HepG2 (cell line): ENCODE results near the gene LRP5. TPM values are rescaled to one million over a fixed set of nuclear protein-coding genes. Genes with fewer than 3 reads are reported as not detected.

Experiments used
- AKAP8 ChIP-seq: sonication (generic); formaldehyde crosslinking; IDR thresholded peaks from 2 replicates; pipeline ENCODE4 v1.5.1; 2020; ENCODE audit warnings: mild to moderate bottlenecking, missing genetic modification reagents
- DBP ChIP-seq: sonication (generic); formaldehyde crosslinking; IDR thresholded peaks from 2 replicates; pipeline ENCODE4 v1.4.0; 2020; ENCODE audit warnings: missing genetic modification reagents; ENCODE audit errors: not compliant biosample characterization
- DR1 ChIP-seq: sonication (generic); formaldehyde crosslinking; IDR thresholded peaks from 2 replicates; pipeline ENCODE4 v1.8.0; 2021; ENCODE audit warnings: mild to moderate bottlenecking, missing genetic modification reagents, inconsistent platforms
- ELF1 ChIP-seq: sonication (generic); formaldehyde crosslinking; IDR thresholded peaks from 2 replicates; pipeline ENCODE4 v1.4.0; 2020; ENCODE audit warnings: missing genetic modification reagents
- ELF3 ChIP-seq: IDR thresholded peaks from 2 replicates; pipeline ENCODE4 v1.6.1; 2016; ENCODE audit warnings: missing genetic modification reagents, missing compliant biosample characterization
- HDAC6 ChIP-seq: fragments of 200-600 bp; sonication (generic); IDR thresholded peaks from 2 replicates; pipeline ENCODE4 v1.7.0; 2017; ENCODE audit warnings: mild to moderate bottlenecking, antibody characterized with exemption, low read length, low read depth
- ISX ChIP-seq: sonication (generic); formaldehyde crosslinking; conservative IDR thresholded peaks from 2 replicates; pipeline ENCODE4 v1.5.0; 2020; ENCODE audit warnings: missing genetic modification reagents
- KDM4B ChIP-seq: sonication (generic); formaldehyde crosslinking; IDR thresholded peaks from 2 replicates; pipeline ENCODE4 v1.4.0; 2020; ENCODE audit warnings: missing genetic modification reagents
- PHF21A ChIP-seq: sonication (generic); formaldehyde crosslinking; IDR thresholded peaks from 2 replicates; pipeline ENCODE4 v1.5.0; 2020; ENCODE audit warnings: mild to moderate bottlenecking, missing genetic modification reagents
- SRSF4 ChIP-seq: fragments of 200-400 bp; formaldehyde crosslinking; IDR thresholded peaks from one replicate; pipeline ENCODE4 v1.6.1; 2018; ENCODE audit warnings: mild to moderate bottlenecking, low read depth, low read length, moderate library complexity; ENCODE audit not compliant: poor library complexity, severe bottlenecking
- STAT6 ChIP-seq: sonication (generic); formaldehyde crosslinking; IDR thresholded peaks from 2 replicates; pipeline ENCODE4 v1.4.0; 2020; ENCODE audit warnings: missing genetic modification reagents, mild to moderate bottlenecking, borderline replicate concordance
- THYN1 ChIP-seq: sonication (generic); formaldehyde crosslinking; IDR thresholded peaks from 2 replicates; pipeline ENCODE4 v1.8.1; 2023; ENCODE audit warnings: low read depth, mild to moderate bottlenecking, moderate library complexity, missing genetic modification reagents, borderline replicate concordance
- USF2 ChIP-seq, 2 experiments: sonication (generic) in 1 of 2; formaldehyde crosslinking in 1 of 2; IDR thresholded peaks; 2 replicates each; pipeline versions ENCODE4 v1.5.1 to v1.6.1; 2011 to 2020; ENCODE audit warnings: borderline replicate concordance in 1 of 2, low read depth in 1 of 2, low read length in 1 of 2, mild to moderate bottlenecking in 1 of 2, missing genetic modification reagents in 1 of 2, moderate library complexity in 1 of 2
- ZNF121 ChIP-seq: sonication (generic); formaldehyde crosslinking; IDR thresholded peaks from 2 replicates; pipeline ENCODE4 v1.5.0; 2020; ENCODE audit warnings: mild to moderate bottlenecking, missing genetic modification reagents
- ZNF17 ChIP-seq: sonication (generic); formaldehyde crosslinking; IDR thresholded peaks from 2 replicates; pipeline ENCODE4 v1.5.0; 2020; ENCODE audit warnings: mild to moderate bottlenecking, missing genetic modification reagents
- ZNF350 ChIP-seq: sonication (generic); formaldehyde crosslinking; IDR thresholded peaks from 2 replicates; pipeline ENCODE4 v1.4.0; 2020; ENCODE audit warnings: mild to moderate bottlenecking, low read depth, missing genetic modification reagents, borderline replicate concordance
- ZNF431 ChIP-seq: sonication (generic); formaldehyde crosslinking; IDR thresholded peaks from 2 replicates; pipeline ENCODE4 v1.9.0; 2022; ENCODE audit warnings: missing genetic modification reagents, low read depth, mild to moderate bottlenecking, borderline replicate concordance
- ZNF460 ChIP-seq: sonication (generic); formaldehyde crosslinking; IDR thresholded peaks from 2 replicates; pipeline ENCODE4 v1.5.1; 2020; ENCODE audit warnings: missing genetic modification reagents, mild to moderate bottlenecking, borderline replicate concordance
- ZNF549 ChIP-seq: sonication (generic); formaldehyde crosslinking; IDR thresholded peaks from 2 replicates; pipeline ENCODE4 v1.5.0; 2020; ENCODE audit warnings: missing genetic modification reagents
- ZNF652 ChIP-seq: IDR thresholded peaks from 2 replicates; pipeline ENCODE4 v1.6.1; 2016; ENCODE audit warnings: low read depth, borderline replicate concordance
- ZNF800 ChIP-seq: sonication (generic); formaldehyde crosslinking; IDR thresholded peaks from 2 replicates; pipeline ENCODE4 v1.4.0; 2020; ENCODE audit warnings: missing genetic modification reagents
- polyA plus RNA-seq, 8 experiments: library from polyadenylated mRNA; depleted of rRNA in 3 of 8; stranded (reverse) in 7 of 8; unstranded in 1 of 8; fragments of >200 nt; fragmentation: Illumina TruSeq in 4 of 8; extraction: Trizol in 4 of 8; gene quantifications; 2 replicates each; pipeline versions ENCODE4 v1.2.1 to v1.2.3, GENCODE V29; 2011 to 2016; ENCODE audit warnings: low read depth in 4 of 8, missing spikeins in 1 of 8, mixed read lengths in 1 of 8; ENCODE audit not compliant: insufficient read depth in 1 of 8
- total RNA-seq, 5 experiments: library from RNA; depleted of rRNA; stranded (reverse); fragments of >200 nt; fragmentation: Illumina TruSeq; extraction: Trizol; gene quantifications; 2 replicates each; pipeline ENCODE4 v1.2.3, GENCODE V29; 2016; ENCODE audit warnings: low read depth in 1 of 5

Gene LRP5
- total and polyA plus RNA-seq, 2 of the 13 experiments (the other 11 are each of a cell fraction or from before 2014, with no cell fraction given), result 40.4 to 64.0 TPM

- TF ChIP-seq HDAC6, result no peak
- TF ChIP-seq DR1 (CRISPR knock-in tag), result no peak
- peak; percentile 39; the same call in 1 of the 2 replicates for TF ChIP-seq ZNF549
- TF ChIP-seq ZNF800 (CRISPR knock-in tag), result no peak
- 0 out of 2 replicates have a peak, but pooled peaks have one; percentile 55 for TF ChIP-seq ELF3
- no peak for TF ChIP-seq ZNF431
- no peak for TF ChIP-seq STAT6 (CRISPR knock-in tag)
- TF ChIP-seq ISX, result no peak
- no peak for TF ChIP-seq DBP (CRISPR knock-in tag)
- TF ChIP-seq ZNF17 (CRISPR knock-in tag), result no peak
- no peak; the same call in 1 of the 2 replicates for TF ChIP-seq PHF21A (CRISPR knock-in tag)
- no peak for TF ChIP-seq THYN1 (CRISPR knock-in tag)
- no peak for TF ChIP-seq ZNF652 (CRISPR knock-in tag)
- no peak for TF ChIP-seq KDM4B (CRISPR knock-in tag)
- TF ChIP-seq ZNF121 (CRISPR knock-in tag), result 0 out of 2 replicates have a peak, but pooled peaks have one; percentile 31
- TF ChIP-seq ZNF350 (CRISPR knock-in tag), result 0 out of 2 replicates have a peak, but pooled peaks have one; percentile 45
- no peak for TF ChIP-seq ELF1
- no peak for TF ChIP-seq SRSF4
- TF ChIP-seq USF2 (IDR thresholded peaks at IDR 0.05; ENCODE audit: low read depth, low read length), result no peak
- TF ChIP-seq USF2 (CRISPR knock-in tag; IDR thresholded peaks at IDR 0.05; ENCODE audit: borderline replicate concordance), result peak; percentile 69
- TF ChIP-seq ZNF460, result no peak
- peak; percentile 35; the same call in 1 of the 2 replicates for TF ChIP-seq AKAP8
Measured at GRCh38 chr11:68326334-68327215, 14.2 kb downstream of the LRP5 start (continued).
